ENCODE results near the gene OR4S2.

Gene OR4S2, protein sequence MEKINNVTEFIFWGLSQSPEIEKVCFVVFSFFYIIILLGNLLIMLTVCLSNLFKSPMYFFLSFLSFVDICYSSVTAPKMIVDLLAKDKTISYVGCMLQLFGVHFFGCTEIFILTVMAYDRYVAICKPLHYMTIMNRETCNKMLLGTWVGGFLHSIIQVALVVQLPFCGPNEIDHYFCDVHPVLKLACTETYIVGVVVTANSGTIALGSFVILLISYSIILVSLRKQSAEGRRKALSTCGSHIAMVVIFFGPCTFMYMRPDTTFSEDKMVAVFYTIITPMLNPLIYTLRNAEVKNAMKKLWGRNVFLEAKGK
- 0 reads per million in 2 experiments for total RNA-seq

DNA sequence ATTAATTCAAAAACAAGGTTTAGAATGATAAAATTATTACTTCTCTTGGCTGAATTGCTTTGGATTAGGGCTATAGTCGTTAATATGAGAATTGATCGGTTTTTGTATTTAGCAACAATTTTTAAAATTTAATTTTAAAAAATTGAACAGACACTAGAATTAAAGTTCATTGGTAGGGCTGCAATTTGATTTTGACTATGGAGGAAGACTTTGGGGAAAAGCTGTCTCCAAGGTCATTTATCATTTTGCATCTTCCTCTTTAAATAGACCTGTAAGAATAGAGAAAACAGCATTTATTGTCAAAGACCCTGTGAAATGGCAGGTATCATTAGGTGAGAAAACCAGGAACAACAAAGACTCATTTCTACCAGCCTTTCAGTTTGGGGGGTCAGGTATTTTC, at the start of gene OR4S2:
Gene OR4S2 (plus strand): TSS at position 301 of the 400 bp plus-strand sequence. CDS start 2,577 bp downstream, outside the sequence.
- no peak for DNase-seq (ENCODE audit: low read depth)

DNA sequence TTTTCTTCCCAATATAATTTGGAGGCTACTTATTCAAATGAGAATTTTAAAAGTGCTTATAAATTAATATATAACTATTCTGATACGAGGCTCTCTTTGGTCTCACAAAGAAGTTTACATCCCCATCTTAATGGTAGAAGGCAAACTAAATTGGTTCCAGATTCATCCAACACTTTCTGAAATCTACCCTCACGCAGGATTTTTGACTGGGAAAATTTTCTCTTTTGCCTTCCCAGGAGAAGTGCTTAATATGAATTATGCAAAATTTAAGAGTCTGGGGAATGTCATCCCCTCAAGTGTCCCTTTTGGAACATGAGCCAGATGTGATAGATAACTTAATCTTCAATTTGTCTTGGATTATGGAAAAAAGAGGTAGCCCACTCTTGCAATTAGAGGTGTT, 40.6 kb upstream of the OR4S2 start, which contains the start of gene OR4C11:
Gene OR4C11 (minus strand): TSS at position 101 of the 400 bp plus-strand sequence. CDS start 3,272 bp downstream, outside the sequence.
- DNase-seq (ENCODE audit: low read depth), result no peak

DNA sequence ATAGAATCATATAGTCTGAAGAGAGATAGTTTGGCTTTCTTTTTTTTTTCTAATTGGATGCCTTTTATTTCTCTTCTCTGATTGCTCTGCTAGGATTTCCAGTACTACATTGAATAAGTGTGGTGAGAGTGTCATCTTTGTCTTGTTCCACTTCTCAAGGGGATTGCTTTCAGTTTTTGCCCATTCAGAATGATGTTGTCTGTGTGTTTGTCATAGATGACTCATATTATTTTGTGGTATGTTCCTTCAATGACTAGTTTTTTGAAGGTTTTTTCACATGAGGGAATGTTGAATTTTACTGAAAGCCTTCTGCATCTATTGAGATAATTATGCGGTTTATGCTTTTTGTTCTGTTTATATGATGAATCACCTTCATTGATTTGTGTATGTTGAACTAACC, 23.6 kb upstream of the OR4S2 start:
- no peak for DNase-seq (ENCODE audit: low read depth)

DNA sequence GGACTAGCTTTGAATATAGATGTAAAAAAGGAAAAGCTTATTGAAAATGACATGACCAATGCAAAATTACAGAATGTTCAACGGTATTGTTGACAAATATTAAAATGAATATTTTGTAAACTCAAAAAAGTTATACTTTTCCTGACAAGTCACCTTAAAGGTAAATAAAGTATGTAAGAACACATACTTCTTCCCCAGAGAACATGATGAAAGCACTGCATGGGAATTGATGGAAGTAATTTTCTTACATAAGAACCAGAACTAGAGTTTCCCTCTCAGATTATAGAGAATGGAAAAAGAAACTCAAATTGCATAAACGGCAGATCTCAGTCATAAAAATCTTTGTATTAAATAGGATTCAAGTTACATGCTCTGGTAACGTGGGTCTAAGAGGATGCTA, 13.3 kb upstream of the OR4S2 start, which contains the start of gene OR4P4:
Gene OR4P4 (plus strand): TSS at position 301 of the 400 bp plus-strand sequence.
- DNase-seq (ENCODE audit: low read depth), result no peak

DNA sequence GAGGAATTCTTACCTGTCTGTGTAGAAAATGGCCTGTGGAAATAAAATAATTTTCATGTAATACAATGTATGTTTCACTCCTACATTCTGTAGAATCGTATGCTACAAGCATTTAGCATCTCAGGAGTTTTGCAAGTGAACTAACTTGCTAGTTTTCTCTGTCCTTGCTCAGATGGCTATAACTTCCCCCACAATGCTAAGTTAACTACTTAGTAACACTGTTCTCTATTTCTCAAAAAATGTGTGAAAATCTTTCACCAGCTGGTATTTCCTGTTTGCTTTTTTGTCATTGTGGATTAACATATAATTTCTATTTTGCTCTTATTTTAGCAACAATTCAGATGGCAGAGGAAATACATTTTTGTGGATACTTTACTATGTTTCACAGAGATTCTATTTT, 4.4 kb downstream of the OR4S2 start:
- no peak for DNase-seq (ENCODE audit: low read depth)

DNA sequence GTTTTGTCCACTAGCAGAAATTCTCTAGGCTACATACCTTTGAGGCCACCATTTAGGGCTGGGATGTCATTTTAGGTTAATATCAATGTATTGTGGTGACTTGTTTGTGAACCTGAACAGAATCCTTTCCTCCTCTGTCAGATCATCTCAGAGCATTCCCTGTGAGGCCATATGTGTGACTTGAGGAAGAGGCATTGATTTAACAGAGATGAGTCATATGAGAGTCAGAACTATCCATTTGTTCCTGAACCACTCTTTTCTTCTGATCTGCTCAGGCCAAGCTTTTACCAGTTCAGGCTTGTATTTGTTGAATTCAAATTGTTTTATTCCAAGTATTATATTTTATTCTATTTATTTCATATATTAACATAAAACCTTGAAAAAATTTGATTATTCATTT, 7.0 kb downstream of the OR4S2 start:
- DNase-seq (ENCODE audit: low read depth), result no peak

DNA sequence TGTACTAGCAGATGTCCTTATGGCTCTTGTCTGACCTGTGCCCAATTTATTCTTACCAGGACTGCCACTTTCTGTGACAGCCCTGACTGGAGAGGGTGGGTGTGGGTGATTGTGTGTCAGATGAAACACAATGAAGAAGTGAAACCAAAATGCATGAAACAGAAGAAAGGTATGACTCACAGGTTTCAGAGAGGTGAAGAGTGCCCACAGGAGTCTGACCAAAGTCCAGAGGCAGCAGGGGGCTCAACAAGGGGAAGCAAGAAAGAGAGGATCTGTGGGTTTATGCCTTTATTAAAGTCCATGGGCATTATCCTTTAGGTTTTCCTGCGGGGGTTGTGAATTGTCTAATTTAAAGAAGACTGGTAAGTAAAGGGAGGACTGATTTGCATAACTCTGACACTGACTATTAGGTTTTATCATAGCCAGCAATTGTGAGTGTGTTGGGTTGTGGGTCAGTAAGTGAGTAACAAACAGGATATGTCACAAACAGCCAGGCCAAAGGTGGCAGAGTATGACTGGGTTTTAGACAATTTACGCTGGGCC, 10.0 kb downstream of the OR4S2 start:
- DNase-seq (ENCODE audit: low read depth), result no peak

DNA sequence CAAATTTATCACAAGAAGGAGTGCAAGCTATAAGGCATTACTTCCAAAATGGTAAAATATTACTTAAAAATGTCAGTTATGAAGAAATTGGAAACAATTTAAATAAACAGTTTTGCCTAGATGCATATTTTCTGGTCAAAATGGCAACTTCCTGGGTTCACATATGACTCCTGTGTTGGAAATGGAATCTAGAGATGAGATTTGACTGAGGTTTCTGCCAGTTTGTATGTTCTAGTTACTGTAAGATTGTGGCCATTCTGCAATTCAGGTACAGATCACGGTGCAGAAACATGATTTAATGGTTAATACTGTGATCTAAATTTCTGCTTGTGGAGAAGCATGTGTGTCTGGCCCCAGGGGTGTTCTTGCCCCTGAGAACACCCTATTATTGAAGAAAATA, 10.5 kb downstream of the OR4S2 start:
- no peak for DNase-seq (ENCODE audit: low read depth)

DNA sequence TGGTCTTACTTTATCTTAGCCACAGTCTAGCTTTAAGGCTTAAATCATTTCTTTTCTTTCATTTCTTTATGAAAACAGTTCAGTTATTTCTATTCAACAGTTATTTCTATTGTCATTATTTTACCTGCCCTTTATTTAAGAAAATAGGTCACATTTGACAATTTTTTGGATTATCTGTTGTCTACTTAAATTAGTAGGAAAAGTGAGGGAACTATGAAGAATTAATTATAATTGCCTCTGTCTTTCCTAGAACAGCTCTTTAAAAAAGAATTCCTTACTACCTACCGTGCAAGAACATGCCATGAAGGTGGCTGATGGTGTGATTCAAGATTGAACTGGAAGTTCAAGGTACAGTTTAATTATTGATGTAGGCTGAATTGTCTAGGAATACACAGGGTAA, 13.8 kb downstream of the OR4S2 start, which contains the start of gene OR4C6:
Gene OR4C6 (plus strand): TSS at position 301 of the 400 bp plus-strand sequence. CDS start 2,966 bp downstream, outside the sequence.
- no peak for DNase-seq (ENCODE audit: low read depth)

DNA sequence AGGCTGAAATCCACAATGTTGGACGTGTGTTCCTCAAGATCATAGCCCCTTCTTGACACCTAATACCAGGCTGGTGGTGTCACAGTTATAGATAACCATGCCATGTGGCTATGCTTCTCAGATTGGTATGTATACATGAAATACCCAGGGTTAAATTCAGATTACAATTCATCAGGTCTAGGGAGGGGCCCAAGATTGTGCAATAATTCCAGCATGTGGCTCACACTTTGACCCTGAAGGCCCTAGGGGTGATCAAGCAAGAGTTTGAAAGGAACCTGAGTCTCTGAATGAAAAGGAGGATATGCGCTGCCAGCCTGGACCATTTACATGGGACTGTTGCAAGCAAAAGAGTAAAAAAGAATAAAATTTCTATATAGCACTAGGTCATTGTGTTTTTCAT, 21.2 kb downstream of the OR4S2 start:
- no peak for DNase-seq (ENCODE audit: low read depth)

DNA sequence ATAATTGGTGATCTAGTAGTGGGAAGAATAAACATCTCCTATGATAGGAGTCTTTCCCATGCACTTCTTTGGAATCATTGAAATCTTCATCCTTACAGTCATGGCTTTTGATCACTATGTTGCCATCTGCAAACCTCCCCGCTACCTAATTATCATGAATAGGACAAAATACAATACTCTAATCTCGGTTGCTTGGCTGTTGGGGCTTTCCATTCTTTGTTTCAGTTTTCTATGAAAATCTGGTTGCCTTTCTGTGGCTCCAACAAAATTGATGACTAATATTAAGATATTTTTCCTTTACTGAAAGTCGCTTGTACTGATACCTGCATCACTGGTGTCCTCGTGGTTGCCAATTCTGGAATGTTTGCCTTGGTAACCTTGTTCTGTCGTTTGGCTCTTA, 25.7 kb downstream of the OR4S2 start:
- no peak for DNase-seq (ENCODE audit: low read depth)

DNA sequence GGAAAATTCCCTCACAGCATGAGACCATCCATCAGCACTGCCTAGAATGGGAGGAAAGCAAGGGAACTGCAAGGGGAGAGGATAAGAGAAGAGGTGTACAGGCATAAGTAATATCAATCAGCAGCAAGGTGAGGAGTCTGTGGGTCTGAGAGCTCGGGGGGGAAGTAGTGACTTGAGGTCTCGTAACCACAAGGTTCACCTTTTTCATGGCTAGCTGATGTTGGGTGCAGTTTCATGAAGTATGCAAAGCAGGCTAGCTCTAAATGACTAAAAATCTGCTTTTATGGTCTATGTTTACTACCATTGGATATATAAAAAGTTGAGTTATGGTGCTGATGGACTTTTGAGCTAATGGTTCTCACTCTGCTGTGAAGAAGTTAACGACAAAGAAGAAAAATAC, 49.7 kb downstream of the OR4S2 start:
- no peak for DNase-seq (ENCODE audit: low read depth)

DNA sequence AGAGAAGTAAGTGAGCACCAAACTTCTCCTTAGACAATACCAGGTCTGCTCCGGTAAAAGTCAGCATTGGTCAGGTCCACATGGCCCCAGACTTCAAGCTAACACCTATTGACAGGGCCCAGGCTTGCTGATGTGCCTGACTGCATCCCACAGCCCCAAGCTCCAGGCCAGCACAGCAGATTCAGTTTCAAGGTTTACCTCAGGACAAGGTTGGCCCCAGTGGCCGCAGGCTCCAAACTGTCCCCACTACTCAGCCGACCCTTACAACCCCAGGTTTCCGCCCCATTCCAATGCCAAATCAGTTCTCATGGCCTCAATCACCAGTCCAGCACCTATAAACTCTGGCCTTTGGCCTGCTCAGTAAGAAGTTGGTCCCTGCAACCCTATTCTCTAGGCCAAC, 53.3 kb downstream of the OR4S2 start:
- no peak for DNase-seq (ENCODE audit: low read depth)
